Naive thymus-derived CD8-positive, alpha-beta T cell (primary cell): Measurements from ENCODE around the gene VAMP4. TPM values are rescaled to one million over a fixed set of nuclear protein-coding genes. Genes with fewer than 3 reads are reported as not detected.

Experiments used
- ATAC-seq, 2 donors: fragments of 150-1000 bp; cut with Tn5 transposase in 1 of 2; sonication (Bioruptor Pico), chemical (Tn5 transposase) in 1 of 2; 1 replicate in 1 of 2; 2 replicates in 1 of 2; pipeline ENCODE4 v1.10.0; 2021; ENCODE audit warnings: mild to moderate bottlenecking in 2 of 2, moderate library complexity in 2 of 2
- POLR2A ChIA-PET: fragments of 350-600 bp; sonication (Branson Sonifier 250); formaldehyde crosslinking; loops from one replicate; lab custom pipeline; 2021; ENCODE audit warnings: antibody characterized with exemption; lab: Charles Lee
- DNase-seq, 10 donors: peaks; one replicate each; pipeline versions ENCODE4 v3.0.0 to v3.0.0-alpha.2; 2020 to 2022
- H3K27ac Mint-ChIP-seq, 10 donors: one replicate each; pipeline ENCODE4 v1.8.0; 2020 to 2022; ENCODE audit warnings: mild to moderate bottlenecking in 10 of 10, mixed read lengths in 10 of 10, moderate library complexity in 4 of 10, inconsistent platforms in 1 of 10
- H3K27me3 Mint-ChIP-seq, 5 donors: one replicate each; pipeline ENCODE4 v1.8.0; 2021 to 2022; ENCODE audit warnings: mixed read lengths in 5 of 5
- H3K36me3 Mint-ChIP-seq, 3 donors: one replicate each; pipeline ENCODE4 v1.8.0; 2020 to 2022; ENCODE audit warnings: mixed read lengths in 3 of 3, mild to moderate bottlenecking in 2 of 3, inconsistent platforms in 1 of 3
- H3K4me1 Mint-ChIP-seq, 4 donors: one replicate each; pipeline ENCODE4 v1.8.0; 2021 to 2022; ENCODE audit warnings: mixed read lengths in 4 of 4
- H3K4me3 Mint-ChIP-seq, 10 donors: one replicate each; pipeline ENCODE4 v1.8.0; 2020 to 2022; ENCODE audit warnings: mild to moderate bottlenecking in 10 of 10, mixed read lengths in 10 of 10, moderate library complexity in 6 of 10, inconsistent platforms in 1 of 10
- H3K9me3 Mint-ChIP-seq, 9 donors: one replicate each; pipeline ENCODE4 v1.8.0; 2020 to 2022; ENCODE audit warnings: mixed read lengths in 9 of 9, mild to moderate bottlenecking in 3 of 9, inconsistent platforms in 1 of 9, moderate library complexity in 1 of 9
- polyA plus RNA-seq, 3 donors: library from polyadenylated mRNA; unstranded; fragments of 300-500 nt; fragmentation: Illumina TruSeq; gene quantifications; one replicate each; pipeline ENCODE4 v1.2.3, GENCODE V29; 2021
- total RNA-seq, 8 experiments: library from RNA in 2 of 8; stranded (reverse) in 2 of 8; gene quantifications; one replicate each; pipeline ENCODE4 v1.2.3 and lab custom pipeline; 2021 to 2026

The VAMP4 gene, protein sequence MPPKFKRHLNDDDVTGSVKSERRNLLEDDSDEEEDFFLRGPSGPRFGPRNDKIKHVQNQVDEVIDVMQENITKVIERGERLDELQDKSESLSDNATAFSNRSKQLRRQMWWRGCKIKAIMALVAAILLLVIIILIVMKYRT
- total RNA-seq, result 10 to 100 TPM; 27.5 to 28.0 TPM
- 10 to 100 TPM; 18.3 to 19.9 (median 19.8) TPM for polyA plus RNA-seq
- 17.6 to 64.5 (median 20.4) reads per million in 6 experiments for total RNA-seq (lab: John Stamatoyannopoulos, UW)

- ATAC-seq, result peak; percentile 90 to 93
- H3K36me3 Mint-ChIP-seq, result peaks cover 1 to 10% (median 2%) of the 10 kb centered on the region in 3 donors
- H3K27me3 Mint-ChIP-seq, result no peaks in the 10 kb centered on the region
- DNase-seq, result peak; percentile 78 to 94 (median 84)
- H3K4me3 Mint-ChIP-seq, result peak within 1 kb of the TSS; percentile 93 to 100 (median 100)
- H3K27ac Mint-ChIP-seq, result peak within 1 kb of the TSS; percentile 98 to 100 (median 100)
- H3K9me3 Mint-ChIP-seq, result no peaks in the 10 kb centered on the region
- POLR2A ChIA-PET, result interaction anchor here (0.5 to 5.8 kb wide), 13 partner anchors 9 to 1849 kb away, joined by 3 to 124 read pairs (median 4); partner anchors contain the start of genes DNM3, METTL13, PRRC2C and SCYL3
- peaks cover 29 to 61% (median 52%) of the 10 kb centered on the region in 4 donors for H3K4me1 Mint-ChIP-seq
Observed at GRCh38 chr1:171741872-171742576, at the start of gene VAMP4. TSS of gene VAMP4 (minus strand) at chr1:171742065. CDS start at chr1:171738414, 3,651 bp downstream.

DNA sequence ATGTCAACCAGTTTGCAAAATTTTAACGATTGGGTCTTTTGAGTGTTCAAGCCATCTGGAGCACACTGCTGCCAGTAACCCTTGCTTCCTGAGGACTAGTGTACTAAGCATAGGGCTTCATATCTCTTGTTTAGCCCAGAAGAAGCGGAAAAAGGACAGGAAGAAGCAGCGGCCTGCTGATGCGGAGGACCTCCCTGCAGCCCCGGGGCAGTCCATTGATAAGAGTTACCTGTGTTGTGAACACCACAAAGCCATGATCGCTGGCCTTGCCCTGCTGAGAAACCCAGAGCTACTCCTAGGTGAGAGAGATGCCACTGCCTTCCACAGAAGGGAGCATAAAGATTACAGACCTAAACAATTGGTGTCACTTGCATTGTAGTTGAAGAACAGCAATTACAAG is 48.5 kb upstream of the VAMP4 start:
- Mint-ChIP-seq H3K4me3 (no peak overlapping the region), H3K9me3 (no peaks in the 10 kb centered on the region), H3K27me3 (no peaks in the 10 kb centered on the region), H3K27ac (peak overlapping the region in 3 of 10 donors; percentile 43 to 70 (median 60)), H3K36me3 (peaks cover 16 to 93% (median 42%) of the 10 kb centered on the region in 3 donors), H3K4me1 (peaks cover 20 to 51% (median 26%) of the 10 kb centered on the region in 4 donors)
- DNase-seq (no peak), ATAC-seq (no peak)
- POLR2A ChIA-PET, result interaction anchor here (2.4 kb wide), 1 partner anchor 48 kb away, joined by 5 read pairs; the partner anchor contains the start of gene VAMP4

DNA sequence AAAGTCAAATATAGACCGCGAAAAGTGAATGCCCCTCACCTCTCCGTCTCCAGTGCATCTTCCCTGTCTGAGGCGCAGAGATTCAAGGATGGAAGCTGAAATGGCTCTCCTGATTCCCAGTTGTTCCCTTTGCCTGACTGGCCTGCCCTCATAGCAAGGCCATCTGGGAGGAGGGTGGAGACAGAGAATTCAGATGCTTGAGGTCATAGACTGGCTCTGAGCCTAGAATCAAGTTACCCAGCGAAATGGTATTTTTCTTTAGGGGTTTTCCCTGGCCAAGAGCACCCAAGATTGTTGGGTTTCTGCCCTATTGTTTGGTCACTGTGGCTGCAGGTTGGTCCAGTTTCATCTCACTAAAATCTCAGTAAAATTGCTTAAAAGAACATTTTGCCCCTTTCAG is 46.8 kb upstream of the VAMP4 start:
- peaks cover 27 to 60% (median 34%) of the 10 kb centered on the region in 4 donors for H3K4me1 Mint-ChIP-seq
- H3K36me3 Mint-ChIP-seq, result peaks cover 5 to 86% (median 29%) of the 10 kb centered on the region in 3 donors
- DNase-seq (no peak), ATAC-seq (no peak)
- no peak overlapping the region for H3K27ac Mint-ChIP-seq
- no peak overlapping the region for H3K4me3 Mint-ChIP-seq
- POLR2A ChIA-PET, result interaction anchor here (2.4 kb wide), 1 partner anchor 47 kb away, joined by 5 read pairs; the partner anchor contains the start of gene VAMP4
- H3K9me3 Mint-ChIP-seq, result no peaks in the 10 kb centered on the region
- no peaks in the 10 kb centered on the region for H3K27me3 Mint-ChIP-seq

GRCh38 chr1:171787686-171788480 is 46.0 kb upstream of the VAMP4 start:
- no peak for DNase-seq
- Mint-ChIP-seq H3K4me3 (peak overlapping the region in 1 of 10 donors; percentile 5), H3K27me3 (no peaks in the 10 kb centered on the region), H3K27ac (peak overlapping the region in 1 of 10 donors; percentile 11), H3K9me3 (no peaks in the 10 kb centered on the region), H3K4me1 (peaks cover 31 to 67% (median 40%) of the 10 kb centered on the region in 4 donors), H3K36me3 (peaks cover 5 to 83% (median 31%) of the 10 kb centered on the region in 3 donors)
- POLR2A ChIA-PET, result interaction anchor here (2.4 kb wide), 1 partner anchor 46 kb away, joined by 5 read pairs; the partner anchor contains the start of gene VAMP4
- ATAC-seq, result no peak

DNA sequence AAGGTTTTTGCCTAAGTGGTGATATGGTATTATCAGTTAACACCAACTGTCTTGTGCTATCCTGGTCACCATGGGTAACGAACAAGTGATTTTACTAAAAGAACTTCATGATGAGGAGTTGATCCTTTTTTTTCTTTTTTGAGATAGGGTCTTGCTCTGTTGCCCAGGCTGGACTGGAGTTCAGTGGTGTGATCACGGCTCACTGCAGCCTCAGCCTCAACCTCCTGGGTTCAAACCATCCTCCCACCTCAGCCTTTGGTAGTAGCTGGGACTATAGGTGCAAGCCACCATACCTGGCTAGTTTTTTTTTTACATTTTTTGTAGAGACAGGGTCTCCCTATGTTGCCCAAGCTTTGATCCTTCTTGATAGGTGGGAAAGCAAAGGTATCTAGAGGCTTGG is 44.7 kb upstream of the VAMP4 start:
- Mint-ChIP-seq H3K4me1 (peaks cover 33 to 74% (median 53%) of the 10 kb centered on the region in 4 donors), H3K9me3 (no peaks in the 10 kb centered on the region), H3K4me3 (no peak overlapping the region), H3K27me3 (no peaks in the 10 kb centered on the region), H3K36me3 (peaks cover 5 to 72% (median 24%) of the 10 kb centered on the region in 3 donors), H3K27ac (peak overlapping the region in 1 of 10 donors; percentile 21)
- no peak for ATAC-seq
- POLR2A ChIA-PET, result no interaction called here
- DNase-seq, result no peak

GRCh38 chr1:171785766-171786165 is 43.9 kb upstream of the VAMP4 start:
- no peaks in the 10 kb centered on the region for H3K9me3 Mint-ChIP-seq
- POLR2A ChIA-PET, result no interaction called here
- H3K4me1 Mint-ChIP-seq, result peaks cover 33 to 73% (median 59%) of the 10 kb centered on the region in 4 donors
- ATAC-seq, result no peak
- no peaks in the 10 kb centered on the region for H3K27me3 Mint-ChIP-seq
- no peak for DNase-seq
- H3K36me3 Mint-ChIP-seq, result peaks cover 5 to 66% (median 24%) of the 10 kb centered on the region in 3 donors
- no peak overlapping the region for H3K4me3 Mint-ChIP-seq
- peak overlapping the region in 1 of 10 donors; percentile 21 for H3K27ac Mint-ChIP-seq

DNA sequence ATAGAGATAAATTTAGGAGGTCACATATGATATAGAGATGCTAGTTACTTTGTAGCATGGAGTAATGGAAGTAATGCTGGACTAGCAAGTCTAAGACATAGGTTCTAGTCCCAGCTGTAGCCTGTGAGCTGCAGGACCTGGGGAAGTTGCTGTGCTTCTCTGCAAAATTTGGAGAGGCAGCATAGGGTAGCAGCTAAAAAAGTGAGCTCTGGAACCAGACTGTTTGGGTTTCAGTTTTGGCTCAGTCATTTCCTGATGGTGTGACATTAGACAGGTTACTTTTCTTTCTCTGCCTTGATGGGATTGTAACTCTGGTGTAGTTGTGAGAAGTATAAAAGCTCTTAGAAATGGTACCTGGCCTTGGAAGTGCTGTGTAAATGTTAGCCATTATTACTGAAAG is 42.9 kb upstream of the VAMP4 start:
- H3K27ac Mint-ChIP-seq, result peak overlapping the region in 8 of 10 donors; percentile 3 to 70 (median 12)
- H3K27me3 Mint-ChIP-seq, result no peaks in the 10 kb centered on the region
- H3K9me3 Mint-ChIP-seq, result no peaks in the 10 kb centered on the region
- peak overlapping the region; percentile 2 to 95 (median 58) for H3K4me3 Mint-ChIP-seq
- peaks cover 2 to 56% (median 24%) of the 10 kb centered on the region in 3 donors for H3K36me3 Mint-ChIP-seq
- DNase-seq, result no peak
- peaks cover 34 to 83% (median 58%) of the 10 kb centered on the region in 4 donors for H3K4me1 Mint-ChIP-seq
- ATAC-seq, result no peak
- POLR2A ChIA-PET, result no interaction called here

DNA sequence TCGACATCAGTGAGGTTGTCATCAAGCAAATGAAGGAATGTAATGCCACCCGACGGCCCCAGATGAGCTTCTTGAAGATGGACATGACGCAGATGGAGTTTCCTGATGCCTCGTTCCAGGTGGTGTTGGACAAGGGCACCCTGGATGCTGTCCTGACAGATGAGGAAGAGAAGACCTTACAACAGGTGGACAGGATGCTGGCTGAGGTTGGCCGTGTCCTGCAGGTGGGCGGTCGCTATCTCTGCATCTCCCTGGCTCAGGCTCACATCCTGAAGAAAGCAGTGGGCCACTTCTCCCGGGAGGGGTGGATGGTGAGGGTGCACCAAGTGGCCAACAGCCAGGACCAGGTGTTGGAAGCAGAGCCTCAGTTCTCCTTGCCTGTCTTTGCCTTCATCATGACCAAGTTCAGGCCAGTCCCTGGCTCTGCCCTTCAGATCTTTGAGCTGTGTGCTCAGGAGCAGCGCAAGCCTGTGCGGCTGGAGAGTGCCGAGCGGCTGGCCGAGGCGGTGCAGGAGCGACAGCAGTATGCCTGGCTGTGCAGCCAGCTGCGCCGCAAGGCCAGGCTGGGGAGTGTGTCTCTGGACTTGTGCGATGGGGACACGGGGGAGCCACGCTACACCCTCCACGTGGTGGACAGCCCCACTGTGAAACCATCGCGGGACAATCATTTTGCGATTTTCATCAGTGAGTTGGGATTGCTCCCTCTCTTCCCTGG is 42.1 kb upstream of the VAMP4 start:
- H3K4me1 Mint-ChIP-seq, result peaks cover 34 to 80% (median 56%) of the 10 kb centered on the region in 4 donors
- ATAC-seq, result no peak
- POLR2A ChIA-PET, result no interaction called here
- DNase-seq, result no peak
- H3K27me3 Mint-ChIP-seq, result no peaks in the 10 kb centered on the region
- H3K27ac Mint-ChIP-seq, result peak overlapping the region in 3 of 10 donors; percentile 9 to 39 (median 13)
- H3K36me3 Mint-ChIP-seq, result peaks cover 0 to 48% (median 18%) of the 10 kb centered on the region in 3 donors
- H3K4me3 Mint-ChIP-seq, result peak overlapping the region; percentile 12 to 100 (median 96)
- no peaks in the 10 kb centered on the region for H3K9me3 Mint-ChIP-seq

GRCh38 chr1:171781176-171781875 is 39.5 kb upstream of the VAMP4 start, which contains the start of gene METTL13:
TSS of gene METTL13 (plus strand) at chr1:171781660. CDS start at chr1:171781968, 308 bp downstream.
- POLR2A ChIA-PET, result interaction anchor here (0.5 to 4.9 kb wide), 10 partner anchors 15 to 1707 kb away, joined by 3 to 124 read pairs (median 4); partner anchors contain the start of genes DNM3, KIFAP3, PRRC2C and SUCO
- H3K27ac Mint-ChIP-seq, result peak within 1 kb of the TSS; percentile 97 to 99 (median 98)
- peaks cover 31 to 61% (median 50%) of the 10 kb centered on the region in 4 donors for H3K4me1 Mint-ChIP-seq
- no peaks in the 10 kb centered on the region for H3K9me3 Mint-ChIP-seq
- H3K36me3 Mint-ChIP-seq, result peaks cover 0 to 24% (median 5%) of the 10 kb centered on the region in 3 donors
- ATAC-seq (peak; percentile 92), DNase-seq (peak; percentile 92 to 100 (median 98))
- peak within 1 kb of the TSS; percentile 95 to 100 (median 98) for H3K4me3 Mint-ChIP-seq
- no peaks in the 10 kb centered on the region for H3K27me3 Mint-ChIP-seq

- Mint-ChIP-seq H3K9me3 (no peaks in the 10 kb centered on the region), H3K4me1 (peaks cover 26 to 56% (median 49%) of the 10 kb centered on the region in 4 donors), H3K36me3 (peaks cover 0 to 17% (median 5%) of the 10 kb centered on the region in 3 donors), H3K4me3 (peak overlapping the region; percentile 95 to 100 (median 98)), H3K27me3 (peaks cover 0 to 2% (median 0%) of the 10 kb centered on the region in 5 donors), H3K27ac (peak overlapping the region; percentile 97 to 99 (median 98))
- peak in 1 of 2 donors; percentile 0 for ATAC-seq
- DNase-seq, result peak in 2 of 10 donors; percentile 3 to 14
- POLR2A ChIA-PET, result interaction anchor here (0.7 to 4.9 kb wide), 8 partner anchors 20 to 752 kb away, joined by 3 to 124 read pairs (median 5); partner anchors contain the start of genes DNM3, PRRC2C, SUCO and VAMP4
Observed at GRCh38 chr1:171780583-171781175, 38.8 kb upstream of the VAMP4 start.
